GM12865 (cell line): Measurements from ENCODE around the gene FCHO1.

ENCODE experiments used
- DNase-seq: peaks from one replicate; pipeline ENCODE4 v3.0.0; 2010; ENCODE audit warnings: low read depth
- H3K4me3 ChIP-seq: 2 replicates; pipeline ENCODE4 v1.5.1; 2011; ENCODE audit warnings: mild to moderate bottlenecking, low read depth, low read length, control low read depth
- TF ChIP-seq, protein P1 (sequence below): IDR thresholded peaks from 2 replicates; pipeline ENCODE4 v1.5.1; 2011; ENCODE audit warnings: low read length, control low read depth, low read depth, inconsistent platforms; ENCODE audit not compliant: insufficient read depth; ENCODE audit errors: missing control alignments

FCHO1 gene

DNA sequence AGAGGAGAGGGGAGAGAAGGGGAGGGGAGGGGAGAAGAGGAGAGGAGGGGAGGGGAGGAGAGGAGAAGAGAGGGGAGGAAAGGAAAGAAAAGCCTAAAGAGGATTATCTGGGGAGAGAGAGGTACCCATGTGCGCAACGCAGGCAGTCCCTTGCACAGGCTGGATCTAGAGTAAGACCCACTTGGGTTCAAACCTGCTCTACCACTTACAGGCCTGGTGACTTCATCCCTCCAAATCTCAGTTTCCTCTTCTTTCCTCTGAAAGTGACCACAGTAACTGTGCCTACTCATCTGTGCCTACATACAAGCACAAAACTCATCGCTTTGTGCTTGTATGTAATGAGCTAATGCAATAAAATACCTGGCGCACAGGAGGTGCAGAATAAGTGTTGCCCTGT lies 32.7 kb upstream of the FCHO1 start:
- DNase-seq, result peak; percentile 21
- TF ChIP-seq, protein P1, sequence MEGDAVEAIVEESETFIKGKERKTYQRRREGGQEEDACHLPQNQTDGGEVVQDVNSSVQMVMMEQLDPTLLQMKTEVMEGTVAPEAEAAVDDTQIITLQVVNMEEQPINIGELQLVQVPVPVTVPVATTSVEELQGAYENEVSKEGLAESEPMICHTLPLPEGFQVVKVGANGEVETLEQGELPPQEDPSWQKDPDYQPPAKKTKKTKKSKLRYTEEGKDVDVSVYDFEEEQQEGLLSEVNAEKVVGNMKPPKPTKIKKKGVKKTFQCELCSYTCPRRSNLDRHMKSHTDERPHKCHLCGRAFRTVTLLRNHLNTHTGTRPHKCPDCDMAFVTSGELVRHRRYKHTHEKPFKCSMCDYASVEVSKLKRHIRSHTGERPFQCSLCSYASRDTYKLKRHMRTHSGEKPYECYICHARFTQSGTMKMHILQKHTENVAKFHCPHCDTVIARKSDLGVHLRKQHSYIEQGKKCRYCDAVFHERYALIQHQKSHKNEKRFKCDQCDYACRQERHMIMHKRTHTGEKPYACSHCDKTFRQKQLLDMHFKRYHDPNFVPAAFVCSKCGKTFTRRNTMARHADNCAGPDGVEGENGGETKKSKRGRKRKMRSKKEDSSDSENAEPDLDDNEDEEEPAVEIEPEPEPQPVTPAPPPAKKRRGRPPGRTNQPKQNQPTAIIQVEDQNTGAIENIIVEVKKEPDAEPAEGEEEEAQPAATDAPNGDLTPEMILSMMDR, result no peak
- no peak overlapping the region for H3K4me3 ChIP-seq

DNA sequence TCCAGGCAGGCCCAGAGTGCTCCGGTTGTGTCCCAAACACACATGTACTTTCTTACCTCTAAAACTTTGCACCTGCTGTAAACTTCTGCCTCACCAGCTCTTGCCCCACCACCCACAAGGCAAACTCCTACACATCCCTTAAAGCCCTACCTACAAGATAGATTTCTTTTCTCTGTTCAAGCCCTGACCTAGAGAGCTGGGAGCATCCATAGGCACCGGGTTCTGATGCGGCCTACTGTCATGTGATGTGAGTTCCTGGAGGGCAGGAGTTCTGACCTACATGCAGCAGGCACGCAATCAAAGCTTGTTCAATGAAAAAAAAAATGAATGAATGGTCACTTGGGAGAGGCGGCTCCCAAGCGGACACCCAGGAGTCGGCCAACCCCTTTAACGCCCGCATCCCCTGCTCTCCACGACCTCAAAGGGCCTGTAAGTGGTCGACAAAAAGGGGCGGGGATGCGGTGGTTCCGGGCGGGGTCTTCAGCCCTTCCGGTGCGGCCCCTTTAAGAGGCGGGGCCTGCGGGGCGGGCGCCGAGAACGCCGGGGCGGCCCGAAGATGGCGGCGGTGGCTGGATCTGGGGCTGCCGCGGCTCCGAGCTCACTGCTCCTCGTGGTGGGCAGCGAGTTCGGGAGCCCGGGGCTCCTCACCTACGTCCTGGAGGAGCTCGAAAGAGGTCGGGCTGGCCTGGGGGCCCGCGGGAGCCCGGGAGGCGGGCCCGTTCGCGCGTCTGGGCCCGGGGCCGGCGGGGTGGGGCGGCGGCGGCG lies 32.1 kb upstream of the FCHO1 start, which contains the start of gene MAP1S:
MAP1S (plus strand) TSS at position 534 of the 765 bp plus-strand sequence; CDS start at position 557, 23 bp downstream.
- TF ChIP-seq, protein P1, result no peak
- DNase-seq, result peak; percentile 78
- H3K4me3 ChIP-seq, result peak within 1 kb of the TSS; percentile 61

DNA sequence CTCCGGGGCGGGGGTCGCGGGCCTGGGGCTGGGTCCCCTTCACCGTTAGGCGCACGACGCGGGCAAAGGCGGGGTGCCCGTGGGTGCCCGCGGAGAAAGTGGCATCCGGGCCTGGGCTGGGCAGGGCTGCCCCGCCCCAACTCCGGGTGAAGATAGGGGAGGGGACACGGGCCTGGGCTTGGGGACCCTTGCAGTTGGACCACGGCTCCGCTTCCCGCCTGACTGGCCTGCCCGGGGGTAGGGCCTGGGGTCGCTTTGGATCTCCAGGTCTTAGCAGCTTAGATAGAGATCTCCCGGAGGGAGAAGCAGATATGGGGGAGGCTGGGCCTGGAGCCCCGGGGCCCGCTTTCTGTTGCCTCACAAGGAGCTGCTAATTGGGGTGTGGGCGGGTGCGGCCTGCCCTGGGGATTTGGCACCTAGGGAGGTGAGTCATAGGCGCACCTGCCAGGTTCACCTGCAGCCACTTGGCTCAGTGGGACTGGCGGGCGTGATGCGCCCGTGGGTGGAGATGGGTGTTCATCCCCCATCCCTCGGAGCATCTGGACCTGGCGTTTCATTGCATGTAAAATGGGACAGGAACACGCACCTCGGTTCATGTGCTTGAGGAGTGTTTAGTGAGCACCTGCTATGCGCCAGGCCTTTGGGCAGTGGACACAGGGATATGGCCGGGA lies 31.4 kb upstream of the FCHO1 start:
- peak overlapping the region; percentile 61 for H3K4me3 ChIP-seq
- DNase-seq, result peak; percentile 15
- TF ChIP-seq, protein P1, result no peak

DNA sequence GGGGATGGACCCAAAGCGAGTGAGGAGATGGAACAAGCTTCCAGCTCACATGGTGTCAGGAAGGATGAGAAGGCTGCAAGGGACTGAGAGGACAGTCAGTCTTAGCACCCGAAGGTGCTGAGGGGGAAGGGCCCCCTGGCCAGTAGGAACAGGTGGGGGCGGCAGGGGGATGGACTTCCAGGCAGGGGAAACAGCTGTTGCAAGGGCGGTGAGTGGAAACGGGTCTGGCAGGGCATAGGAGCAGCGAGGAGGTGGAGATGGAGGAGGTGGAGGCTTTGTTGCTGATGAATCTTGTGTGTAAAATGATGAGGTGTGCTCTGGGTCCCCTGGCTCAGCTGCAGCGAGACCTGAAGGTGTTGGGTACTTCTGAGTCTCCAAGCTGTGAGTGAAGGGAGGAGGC lies 30.8 kb upstream of the FCHO1 start:
- DNase-seq, result no peak
- peak overlapping the region; percentile 61 for H3K4me3 ChIP-seq
- TF ChIP-seq, protein P1, result no peak

DNA sequence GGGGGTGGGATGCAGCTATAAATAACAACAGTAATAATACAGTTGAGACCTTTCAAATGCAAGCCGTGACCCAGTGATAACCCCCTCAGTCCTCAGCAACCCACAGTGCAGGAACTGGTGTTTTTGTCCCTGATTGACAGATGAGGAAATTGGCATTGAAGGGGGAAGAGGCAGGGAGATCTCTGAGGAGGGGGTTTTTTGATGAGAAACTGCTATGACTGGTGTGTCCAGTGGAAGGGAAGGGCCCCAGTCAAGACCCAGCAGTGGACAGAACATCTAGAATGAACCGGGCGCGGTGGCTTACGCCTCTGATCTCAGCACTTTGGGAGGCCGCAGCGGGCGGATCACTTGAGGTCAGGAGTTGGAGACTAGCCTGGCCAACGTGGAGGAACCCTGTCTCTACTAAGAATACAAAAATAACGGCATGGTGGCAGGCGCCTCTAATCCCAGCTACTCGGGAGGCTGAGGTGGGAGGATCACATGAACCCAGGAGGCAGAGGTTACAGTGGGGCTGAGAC lies 30.1 kb upstream of the FCHO1 start:
- H3K4me3 ChIP-seq, result no peak overlapping the region; the same call in 1 of the 2 replicates
- no peak for DNase-seq

DNA sequence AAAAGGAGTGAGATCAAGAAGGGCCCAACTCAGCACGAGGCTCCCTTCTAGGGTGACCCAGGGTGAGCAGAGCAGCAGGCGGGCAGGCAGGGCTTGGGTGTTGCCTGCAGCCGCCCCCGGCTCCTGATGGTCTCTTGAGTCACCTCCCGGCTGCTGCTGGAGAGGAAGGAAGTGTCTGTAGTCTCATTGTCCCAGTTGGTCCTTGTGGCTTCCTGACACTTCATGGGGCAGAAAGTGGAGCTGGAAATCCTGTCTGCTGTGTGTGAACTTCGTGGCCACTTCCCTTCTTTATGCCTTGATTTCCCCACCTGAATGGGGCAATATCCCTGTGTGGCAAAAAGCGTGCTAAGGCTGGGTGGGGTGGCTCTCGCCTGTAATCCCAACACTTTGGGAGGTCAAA lies 29.5 kb upstream of the FCHO1 start:
- TF ChIP-seq, protein P1, result no peak
- H3K4me3 ChIP-seq, result no peak overlapping the region
- DNase-seq, result no peak

More for the DNA sequence above, 30.1 kb upstream of the FCHO1 start:
- TF ChIP-seq, protein P1, result no peak
